Psoas muscle (tissue), 8 donors: ENCODE results near the gene GFI1B. TPM values are rescaled to one million over a fixed set of nuclear protein-coding genes. Genes with fewer than 3 reads are reported as not detected.

ENCODE experiments used
- ATAC-seq, 4 donors: fragments of 200-7000 bp; cut with Tn5 transposase; one replicate each; pipeline ENCODE4 v1.9.1; 2020; ENCODE audit warnings: moderate library complexity in 3 of 4, mild to moderate bottlenecking in 2 of 4
- DNase-seq, 2 donors: peaks; one replicate each; pipeline ENCODE4 v3.0.0-alpha.2; 2020
- H3K27ac ChIP-seq: fragments of 200-600 bp; one replicate; pipeline ENCODE4 v1.8.0; 2022
- H3K27me3 ChIP-seq, 3 donors: fragments of 200-600 bp in 1 of 3; one replicate each; pipeline versions ENCODE4 v1.6.1 to v1.8.0; 2013 to 2022; ENCODE audit warnings: low read length in 2 of 3, mild to moderate bottlenecking in 2 of 3, moderate library complexity in 1 of 3; ENCODE audit not compliant: insufficient read depth in 3 of 3
- H3K36me3 ChIP-seq, 2 donors: fragments of 200-600 bp in 1 of 2; one replicate each; pipeline versions ENCODE4 v1.6.1 to v1.8.0; 2013 to 2022; ENCODE audit warnings: low read depth in 1 of 2, mild to moderate bottlenecking in 1 of 2, moderate library complexity in 1 of 2; ENCODE audit not compliant: insufficient read depth in 1 of 2
- H3K4me1 ChIP-seq: fragments of 200-600 bp; one replicate; pipeline ENCODE4 v1.8.0; 2022
- H3K4me3 ChIP-seq: fragments of 200-600 bp; one replicate; pipeline ENCODE4 v1.8.0; 2022; ENCODE audit warnings: mild to moderate bottlenecking
- H3K9me3 ChIP-seq: fragments of 200-600 bp; one replicate; pipeline ENCODE4 v1.8.0; 2022
- WGBS, 3 donors: extraction: QIAGEN DNeasy Blood & Tissue Kit; methylation state at CpG; one replicate each; pipeline versions ENCODE4 v1.1.6 to v1.1.7; 2013; 5-methylcytosine and 5-hydroxymethylcytosine counted together
- intact Hi-C, 2 donors: fragments of 100-400 bp; cut with DNase I; formaldehyde crosslinking; loops; one replicate each; pipeline versions ENCODE4 v1.11.0 to v1.14.2; 2022
- long read RNA-seq, 2 donors: library from polyadenylated mRNA; unstranded; transcript quantifications; one replicate each; pipeline ENCODE4 v2.0.0, GENCODE V29; 2021
- polyA plus RNA-seq, 3 donors: library from polyadenylated mRNA; stranded (reverse); fragments of 200-250 nt; gene quantifications; one replicate each; pipeline ENCODE4 v1.2.3, GENCODE V29; 2013
- total RNA-seq, 4 donors: library from RNA; stranded (reverse); fragmentation: NEBNext Ultra II Directional in 2 of 4; extraction: Animal tissue kit (Norgen Biotek cat#: 25700) in 2 of 4; gene quantifications; one replicate each; pipeline versions ENCODE4 v1.2.1 to v1.2.4, GENCODE V29; 2021 to 2023
- TF ChIP-seq, protein P1 (sequence below): fragments of 200-600 bp; IDR thresholded peaks from one replicate; pipeline ENCODE4 v1.8.0; 2022; ENCODE audit warnings: antibody characterized with exemption
- donor health status: healthy with polysubstance abuse.
- donor health status: DM: no; HTN: no; CAD: no; lungs with moderate emphysema.
- donor health status: Bipolar disorder and iron deficiency.
- donor health status: healthy.
- donor health status: DM: yes; HTN: yes; CAD: no.
- donor health status: DM: no; HTN: no; CAD: no.
- donor health status: DM: no; HTN: no; CAD: no.
- donor health status: DM: yes; HTN: yes; CAD: no.

The GFI1B gene
- total RNA-seq (not detected), polyA plus RNA-seq (under 1 TPM; 0.07 to 0.14 (median 0.12) TPM)
- long read RNA-seq, donor 1 = 0 reads
- long read RNA-seq, donor 2 = 0 reads

DNA sequence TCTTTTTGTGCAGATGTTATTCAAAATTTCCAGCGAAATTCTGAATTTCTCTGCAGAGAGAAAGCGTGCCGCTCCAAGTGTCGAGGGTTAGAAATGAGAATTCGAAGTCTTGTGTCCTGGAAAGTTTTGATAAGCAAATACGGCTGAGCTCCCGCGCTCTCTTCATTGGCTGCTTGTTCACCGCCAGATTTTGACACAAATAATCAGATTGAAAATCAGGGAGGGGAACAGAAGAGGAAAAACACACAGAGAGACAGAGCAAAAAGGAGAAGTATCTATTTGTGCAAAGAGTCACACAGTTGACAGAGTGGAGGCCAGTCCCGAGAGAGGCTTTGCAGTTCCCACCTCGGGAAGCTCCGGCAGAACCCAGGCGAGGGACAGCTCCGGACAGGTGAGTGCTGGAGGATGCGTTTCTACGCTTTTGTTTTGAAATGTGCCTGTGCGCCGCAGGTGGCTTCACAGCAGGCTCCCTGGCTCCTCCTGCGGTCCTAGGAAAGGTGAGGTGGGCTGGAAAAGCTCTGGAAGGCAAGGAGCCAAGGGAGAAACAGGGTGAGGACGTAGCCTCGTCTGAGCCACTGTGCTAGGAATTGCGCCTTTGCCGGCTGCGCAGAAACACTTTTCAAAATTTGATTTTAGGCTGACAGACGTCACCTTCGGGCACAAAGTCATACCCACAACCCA is at the start of gene GFI1B:
GFI1B (plus strand) TSS at position 244 of the 681 bp plus-strand sequence. CDS start 7,985 bp downstream, outside the sequence.
- peaks cover 0 to 44% (median 2%) of the 10 kb centered on the region in 3 donors for H3K27me3 ChIP-seq
- ATAC-seq = no peak

DNA sequence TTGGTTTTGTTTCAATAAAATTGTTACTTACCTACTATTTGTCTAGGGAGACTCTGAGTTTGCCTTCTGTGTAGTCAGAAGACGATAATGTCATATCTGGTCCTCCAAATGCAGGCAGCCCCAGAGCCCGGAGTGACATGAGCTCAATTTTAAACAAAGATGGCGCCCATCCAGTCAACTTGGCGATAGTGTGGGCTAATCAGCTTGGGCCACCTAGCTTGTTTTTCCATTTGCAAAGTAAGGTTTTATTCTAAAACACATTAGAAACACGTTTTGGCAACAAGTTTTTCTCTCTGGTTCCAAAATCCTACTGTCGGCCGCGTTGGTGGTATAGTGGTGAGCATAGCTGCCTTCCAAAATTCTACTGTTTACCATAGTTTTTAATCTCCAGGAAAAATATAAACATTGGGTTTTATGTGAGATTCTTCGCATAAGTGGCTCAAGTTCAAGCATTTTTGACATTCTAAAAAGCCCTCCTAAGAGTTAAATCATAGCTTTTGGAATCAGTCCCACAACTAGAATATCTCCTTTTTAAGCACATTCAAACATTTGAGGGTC is 47.2 kb upstream of the GFI1B start:
- intact Hi-C loops = no loop called here
- H3K27ac ChIP-seq = no peak overlapping the region
- no peaks in the 10 kb centered on the region for H3K9me3 ChIP-seq
- no peak overlapping the region for H3K4me3 ChIP-seq
- DNase-seq (no peak), ATAC-seq (no peak)
- H3K27me3 ChIP-seq = no peaks in the 10 kb centered on the region
- peaks cover 8% of the 10 kb centered on the region for H3K4me1 ChIP-seq
- H3K36me3 ChIP-seq = peaks cover 4 to 56% of the 10 kb centered on the region in 2 donors
- WGBS, 3 donors = 91 to 95% (median 93%) methylated on average over 9 of the region's 9 CpGs
- TF ChIP-seq, protein P1, sequence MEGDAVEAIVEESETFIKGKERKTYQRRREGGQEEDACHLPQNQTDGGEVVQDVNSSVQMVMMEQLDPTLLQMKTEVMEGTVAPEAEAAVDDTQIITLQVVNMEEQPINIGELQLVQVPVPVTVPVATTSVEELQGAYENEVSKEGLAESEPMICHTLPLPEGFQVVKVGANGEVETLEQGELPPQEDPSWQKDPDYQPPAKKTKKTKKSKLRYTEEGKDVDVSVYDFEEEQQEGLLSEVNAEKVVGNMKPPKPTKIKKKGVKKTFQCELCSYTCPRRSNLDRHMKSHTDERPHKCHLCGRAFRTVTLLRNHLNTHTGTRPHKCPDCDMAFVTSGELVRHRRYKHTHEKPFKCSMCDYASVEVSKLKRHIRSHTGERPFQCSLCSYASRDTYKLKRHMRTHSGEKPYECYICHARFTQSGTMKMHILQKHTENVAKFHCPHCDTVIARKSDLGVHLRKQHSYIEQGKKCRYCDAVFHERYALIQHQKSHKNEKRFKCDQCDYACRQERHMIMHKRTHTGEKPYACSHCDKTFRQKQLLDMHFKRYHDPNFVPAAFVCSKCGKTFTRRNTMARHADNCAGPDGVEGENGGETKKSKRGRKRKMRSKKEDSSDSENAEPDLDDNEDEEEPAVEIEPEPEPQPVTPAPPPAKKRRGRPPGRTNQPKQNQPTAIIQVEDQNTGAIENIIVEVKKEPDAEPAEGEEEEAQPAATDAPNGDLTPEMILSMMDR = no peak

More for the DNA sequence above, at the start of gene GFI1B:
- Histone ChIP-seq H3K4me3 (no peak within 1 kb of the TSS), H3K4me1 (no peaks in the 10 kb centered on the region), H3K36me3 (no peaks in the 10 kb centered on the region), H3K9me3 (no peaks in the 10 kb centered on the region), H3K27ac (no peak within 1 kb of the TSS)
- TF ChIP-seq, protein P1 = no peak
- no peak for DNase-seq
- intact Hi-C loops = no loop called here
- WGBS, 3 donors = 27 to 29% (median 28%) methylated on average over 26 of the region's 26 CpGs

DNA sequence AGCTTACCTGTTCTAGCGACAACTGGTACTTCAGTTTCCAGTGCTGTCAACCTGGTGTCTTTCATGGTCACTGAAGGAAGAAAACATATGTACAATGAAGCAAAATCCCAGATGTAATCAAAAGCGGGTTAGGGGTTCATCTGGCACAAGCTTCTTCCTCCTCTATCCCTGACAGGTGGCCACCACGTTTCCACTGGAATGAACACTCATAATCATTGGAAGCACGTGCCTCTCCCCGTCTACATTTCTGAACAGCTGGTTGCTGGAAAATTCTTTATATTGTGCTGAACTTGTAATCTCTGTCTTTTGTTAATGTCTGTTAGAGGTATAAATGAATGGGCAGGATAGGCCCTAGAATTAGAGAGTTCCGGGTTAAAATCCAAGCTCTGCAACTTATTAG is 43.5 kb upstream of the GFI1B start:
- TF ChIP-seq, protein P1 = no peak
- Histone ChIP-seq H3K4me3 (no peak overlapping the region), H3K9me3 (no peaks in the 10 kb centered on the region), H3K27me3 (no peaks in the 10 kb centered on the region), H3K27ac (no peak overlapping the region), H3K36me3 (peaks cover 0 to 19% of the 10 kb centered on the region in 2 donors), H3K4me1 (peaks cover 29% of the 10 kb centered on the region)
- ATAC-seq (no peak), DNase-seq (no peak)
- 56 to 68% (median 57%) methylated on average over 6 of the region's 6 CpGs for WGBS, 3 donors
- intact Hi-C loops = no loop called here

DNA sequence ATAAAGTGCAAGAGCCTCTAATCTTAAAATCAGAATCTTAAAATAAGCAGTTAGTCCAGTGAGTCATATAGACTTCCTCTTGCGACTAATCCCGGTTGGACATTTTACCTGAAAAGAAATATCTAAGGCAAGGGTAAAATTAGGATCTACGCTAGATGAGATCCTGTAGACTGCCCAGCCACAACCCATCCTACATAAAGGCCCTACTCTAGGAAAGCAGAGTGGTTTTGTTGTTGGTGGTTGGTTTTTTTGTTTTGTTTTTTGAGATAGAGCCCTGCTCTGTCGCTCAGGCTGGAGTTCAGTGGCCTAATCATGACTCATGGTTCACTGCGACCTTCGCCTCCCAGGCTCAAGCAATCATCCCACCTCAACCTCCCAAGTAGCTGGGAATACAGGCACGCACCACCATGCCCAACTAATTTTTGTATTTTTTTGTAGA is 41.0 kb upstream of the GFI1B start:
- H3K36me3 ChIP-seq = peaks cover 0 to 16% of the 10 kb centered on the region in 2 donors
- H3K27me3 ChIP-seq = no peaks in the 10 kb centered on the region
- no peak for DNase-seq
- intact Hi-C loops = no loop called here
- H3K4me3 ChIP-seq = no peak overlapping the region
- no peaks in the 10 kb centered on the region for H3K9me3 ChIP-seq
- no peak for ATAC-seq
- H3K4me1 ChIP-seq = peaks cover 42% of the 10 kb centered on the region
- no peak overlapping the region for H3K27ac ChIP-seq
- TF ChIP-seq, protein P1 = no peak
- 94 to 99% (median 96%) methylated on average over 7 of the region's 7 CpGs for WGBS, 3 donors
